Stimulated activated CD4-positive, alpha-beta T cell treated with anti-CD3 and anti-CD28 coated beads, Interleukin-4, amount 100 ng/mL, for 24 hours (primary cell): ENCODE data around the gene TAB2.

Experiments
- DNase-seq: peaks from one replicate; pipeline ENCODE4 v3.0.0-alpha.2; 2020

The TAB2 gene, protein sequence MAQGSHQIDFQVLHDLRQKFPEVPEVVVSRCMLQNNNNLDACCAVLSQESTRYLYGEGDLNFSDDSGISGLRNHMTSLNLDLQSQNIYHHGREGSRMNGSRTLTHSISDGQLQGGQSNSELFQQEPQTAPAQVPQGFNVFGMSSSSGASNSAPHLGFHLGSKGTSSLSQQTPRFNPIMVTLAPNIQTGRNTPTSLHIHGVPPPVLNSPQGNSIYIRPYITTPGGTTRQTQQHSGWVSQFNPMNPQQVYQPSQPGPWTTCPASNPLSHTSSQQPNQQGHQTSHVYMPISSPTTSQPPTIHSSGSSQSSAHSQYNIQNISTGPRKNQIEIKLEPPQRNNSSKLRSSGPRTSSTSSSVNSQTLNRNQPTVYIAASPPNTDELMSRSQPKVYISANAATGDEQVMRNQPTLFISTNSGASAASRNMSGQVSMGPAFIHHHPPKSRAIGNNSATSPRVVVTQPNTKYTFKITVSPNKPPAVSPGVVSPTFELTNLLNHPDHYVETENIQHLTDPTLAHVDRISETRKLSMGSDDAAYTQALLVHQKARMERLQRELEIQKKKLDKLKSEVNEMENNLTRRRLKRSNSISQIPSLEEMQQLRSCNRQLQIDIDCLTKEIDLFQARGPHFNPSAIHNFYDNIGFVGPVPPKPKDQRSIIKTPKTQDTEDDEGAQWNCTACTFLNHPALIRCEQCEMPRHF

DNA sequence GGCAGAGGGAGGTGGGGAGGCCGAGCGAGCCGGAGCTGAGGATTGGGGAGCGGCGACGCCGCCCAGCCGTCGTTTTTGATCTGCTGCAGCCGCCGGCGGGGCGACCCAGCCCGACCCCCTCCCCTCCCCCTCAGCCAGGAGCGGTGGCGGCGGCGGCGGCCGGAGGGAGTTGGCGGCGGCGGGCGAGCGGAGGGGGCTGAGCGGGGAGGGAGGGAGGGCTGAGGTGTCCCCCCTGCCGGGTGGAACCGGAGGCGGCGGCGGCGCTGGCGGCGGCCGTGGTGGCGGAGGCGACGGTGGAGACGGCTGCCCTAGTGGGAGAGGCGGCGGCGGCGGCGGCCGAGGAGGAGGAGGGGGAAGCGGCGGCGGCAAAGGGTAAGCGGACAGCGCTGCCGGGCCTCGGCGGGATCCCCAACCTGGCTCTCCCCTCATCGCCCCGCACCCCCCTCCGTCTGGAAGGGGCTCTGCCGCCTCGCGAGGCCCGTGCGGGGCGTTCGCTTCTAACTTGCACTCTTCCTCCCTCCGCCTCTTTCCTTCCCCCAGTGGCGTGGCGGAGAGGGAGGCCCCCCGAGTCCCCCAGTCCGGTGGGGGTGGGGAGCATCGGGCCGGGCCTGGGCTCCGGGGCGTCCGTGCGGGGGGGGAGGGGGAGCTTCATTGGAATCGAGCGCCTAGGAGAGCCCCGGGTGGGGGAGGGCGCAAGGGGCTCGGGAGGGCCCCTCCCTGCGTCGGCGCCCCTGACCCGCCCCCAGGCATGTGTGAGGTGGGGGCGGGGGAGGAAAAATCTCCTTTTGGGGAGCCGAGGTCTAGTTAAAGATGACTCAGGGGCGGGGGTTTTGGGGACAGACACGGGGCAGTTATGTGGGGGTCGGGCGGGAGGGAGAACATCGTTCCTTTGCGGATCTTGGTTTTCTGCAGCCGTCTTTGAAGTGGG lies at the start of gene TAB2:
Gene TAB2 (plus strand): TSS at position 69 of the 928 bp plus-strand sequence. CDS start 52,286 bp downstream, outside the sequence.
- peak; percentile 84 for DNase-seq

DNA sequence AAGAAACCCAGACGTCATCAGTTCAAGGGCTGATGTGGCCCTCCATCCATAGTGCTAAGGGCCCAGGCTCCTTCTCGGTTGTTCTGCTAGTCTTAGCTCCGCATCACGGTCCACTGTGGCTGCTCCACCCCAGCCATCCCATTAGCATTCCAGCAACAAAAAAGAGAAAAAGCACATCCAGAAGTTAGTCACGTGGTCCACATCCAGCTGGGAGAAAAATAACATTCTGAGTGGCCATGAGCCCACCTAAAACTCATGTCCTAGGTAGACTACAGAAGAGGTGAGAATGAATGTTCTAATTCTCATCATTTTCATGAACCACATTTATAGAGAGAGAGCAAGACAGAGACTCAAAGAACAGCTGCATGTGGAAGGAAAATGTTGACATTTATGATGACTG lies 49.4 kb upstream of the TAB2 start:
- DNase-seq = no peak

DNA sequence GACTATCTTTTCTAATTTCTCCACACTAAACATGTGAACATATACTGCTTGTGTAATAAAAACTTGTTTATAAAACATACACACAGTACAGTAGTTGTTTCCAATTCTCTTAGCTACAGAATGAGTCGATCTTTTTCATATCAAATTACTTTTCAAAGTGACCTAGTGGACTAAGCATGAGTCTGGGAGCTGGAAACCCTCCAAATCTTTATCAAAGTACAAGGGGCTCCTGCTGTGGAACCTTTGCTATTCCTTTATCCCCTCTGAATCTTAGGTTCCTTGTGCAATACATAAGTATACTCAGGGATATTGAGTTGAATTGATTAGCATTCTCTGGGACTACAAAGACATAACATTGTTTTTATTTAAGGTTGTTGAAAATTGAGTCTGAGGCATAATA lies 48.7 kb upstream of the TAB2 start:
- DNase-seq = no peak

DNA sequence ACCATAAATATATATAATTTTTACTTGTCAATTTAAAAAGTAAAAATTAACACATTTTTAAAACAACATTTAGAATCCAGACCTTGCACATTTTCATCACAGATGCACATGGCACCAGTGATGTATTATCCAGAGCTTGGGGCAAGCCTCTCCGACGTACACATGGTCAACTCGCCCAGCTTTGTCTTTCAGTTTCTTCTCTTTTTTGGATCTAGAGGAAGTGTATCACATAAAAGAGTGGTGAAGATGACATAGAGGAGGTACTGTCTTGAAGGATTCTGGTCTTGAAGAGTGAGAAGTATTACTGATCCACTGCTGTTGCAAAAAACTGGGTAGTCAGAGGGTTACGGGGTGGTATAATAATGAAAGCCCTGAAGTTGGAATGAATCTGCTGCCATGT lies 46.9 kb upstream of the TAB2 start:
- DNase-seq = no peak

DNA sequence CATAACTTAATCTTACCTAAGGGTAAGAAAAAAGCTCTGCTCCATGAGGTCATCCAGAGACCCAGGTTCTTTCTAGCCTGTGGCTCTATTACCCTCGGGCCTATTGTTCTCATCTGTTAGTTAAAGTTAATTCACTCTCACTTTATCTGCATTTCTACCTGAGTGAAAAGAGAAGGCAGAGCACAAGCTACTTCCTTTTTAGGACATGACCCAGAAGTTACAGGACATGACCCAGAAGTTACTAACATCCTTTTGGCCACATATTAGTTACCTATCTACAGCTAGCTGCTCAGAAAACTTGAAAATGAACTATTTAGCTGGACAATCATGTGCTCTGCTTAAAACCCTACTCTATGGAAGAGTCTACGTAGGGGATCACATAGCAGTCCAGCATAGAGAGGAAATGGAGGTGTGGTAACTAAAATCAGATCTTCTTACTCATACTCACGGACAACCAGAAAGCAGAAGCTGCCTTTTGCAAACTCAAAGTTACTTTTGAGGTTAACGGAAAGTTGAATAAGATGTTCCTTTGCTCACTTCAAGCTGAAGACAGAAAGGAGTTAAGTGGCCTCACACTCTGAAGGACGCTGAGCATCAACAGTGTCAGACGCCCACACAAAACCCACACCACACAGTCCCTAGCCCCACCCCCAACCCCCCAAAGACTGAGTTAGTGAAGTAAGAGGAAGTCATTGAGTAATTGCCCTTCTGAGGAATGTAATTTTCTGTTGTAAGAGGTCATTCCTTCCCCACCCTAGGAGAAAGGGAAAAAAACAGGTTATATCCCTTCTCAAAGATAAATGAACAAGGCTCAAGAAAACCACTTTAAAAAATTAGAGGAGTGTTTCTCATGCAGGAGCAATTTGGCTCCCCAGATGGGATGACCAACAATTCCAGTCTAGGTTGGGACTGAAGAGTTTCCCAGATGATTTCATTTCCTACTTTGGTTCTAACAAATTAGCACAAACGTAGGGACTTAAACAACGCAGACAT lies 45.9 kb upstream of the TAB2 start:
- DNase-seq = peak; percentile 63

DNA sequence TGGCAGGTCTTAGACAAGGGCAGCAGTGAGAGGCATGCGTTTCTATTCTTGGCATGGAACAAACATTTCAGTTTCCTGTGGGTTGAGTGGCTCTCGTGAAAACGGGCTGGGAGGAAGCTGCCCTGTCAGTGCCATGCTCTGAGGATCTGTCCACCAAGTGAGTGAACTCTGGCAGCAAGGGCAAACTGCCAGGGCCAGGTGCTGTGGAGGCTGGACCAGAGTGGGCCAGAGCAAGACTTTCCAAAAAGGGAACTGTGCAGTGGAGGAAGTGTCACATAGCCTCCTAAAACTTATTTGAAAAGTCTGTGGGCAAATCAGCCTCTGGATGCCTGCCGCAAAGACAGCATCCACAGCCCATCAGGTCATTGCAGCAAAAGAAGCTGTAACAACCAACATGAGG lies 44.2 kb upstream of the TAB2 start:
- no peak for DNase-seq

DNA sequence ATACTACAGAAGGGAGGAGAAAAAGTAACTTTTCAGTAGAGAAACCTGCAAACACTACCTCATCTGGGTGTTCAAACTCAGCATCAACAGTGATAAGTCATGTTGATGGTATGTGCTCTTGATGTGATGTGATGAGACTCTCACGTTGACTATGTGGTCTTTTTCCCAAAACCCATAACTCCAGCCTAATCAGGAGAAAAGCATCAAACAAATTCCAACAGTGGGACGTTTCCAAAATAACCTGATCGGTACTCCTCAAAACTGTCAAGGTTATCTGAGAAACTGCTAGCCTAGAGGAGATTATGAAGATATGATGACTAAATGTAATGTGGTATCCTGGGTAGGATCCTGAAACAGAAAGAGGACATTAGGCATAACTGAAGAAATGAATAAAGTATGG lies 41.9 kb upstream of the TAB2 start:
- no peak for DNase-seq

DNA sequence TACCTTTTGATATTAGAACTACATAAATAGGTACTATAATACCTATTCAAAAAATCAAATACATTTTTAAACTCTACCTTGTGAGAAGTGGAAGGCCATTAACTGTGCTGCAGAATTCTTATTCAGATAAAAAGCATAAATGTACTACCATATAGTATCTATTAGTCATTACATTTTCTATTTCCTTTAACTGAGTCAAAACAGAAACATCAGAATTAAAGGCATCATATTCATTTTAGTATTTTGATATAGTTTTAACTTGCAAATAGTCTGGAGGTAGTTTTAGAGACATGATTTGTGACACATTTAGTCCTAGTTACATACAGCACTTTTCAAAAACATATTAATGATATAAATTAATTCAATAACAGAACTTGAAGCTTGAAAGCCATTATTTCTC lies 39.9 kb upstream of the TAB2 start:
- DNase-seq = no peak

DNA sequence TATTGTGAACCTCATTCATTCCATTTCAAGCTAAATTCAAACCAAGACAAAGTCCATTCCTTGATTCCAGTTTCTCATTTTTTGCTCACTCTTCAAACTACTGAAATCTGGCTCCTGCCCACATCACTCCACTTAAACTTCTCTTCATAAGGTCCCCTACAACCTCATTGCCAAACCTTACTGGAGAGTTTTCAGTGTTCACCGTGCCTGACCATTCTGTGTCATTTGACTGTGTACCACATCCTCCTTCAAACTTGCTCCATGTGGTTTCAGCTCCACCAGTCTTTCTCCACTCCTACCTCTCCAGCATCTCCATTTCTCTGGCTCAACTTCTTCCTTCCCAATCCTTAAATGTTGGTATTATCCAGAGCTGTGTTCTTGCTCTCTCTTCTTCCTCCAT lies 38.5 kb upstream of the TAB2 start:
- DNase-seq = no peak

DNA sequence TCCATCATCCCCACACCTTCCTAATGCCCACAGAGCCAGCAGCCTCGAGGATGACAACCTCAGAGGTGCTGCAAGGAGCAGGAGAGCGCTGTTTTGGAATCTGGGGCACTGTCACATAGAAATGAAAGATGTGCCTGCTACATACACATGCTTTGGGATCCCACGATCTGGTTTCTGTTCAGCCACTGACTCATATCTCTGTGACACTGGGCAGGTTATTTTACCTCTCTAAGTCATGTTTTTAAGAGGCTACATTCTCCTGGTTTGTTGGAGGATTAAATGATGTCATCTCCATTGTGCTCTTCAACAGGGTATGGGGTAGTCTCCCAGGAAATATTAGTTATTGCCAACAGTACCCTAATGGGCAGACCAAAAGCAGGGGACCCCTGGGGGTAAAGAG lies 32.6 kb upstream of the TAB2 start:
- DNase-seq = no peak

DNA sequence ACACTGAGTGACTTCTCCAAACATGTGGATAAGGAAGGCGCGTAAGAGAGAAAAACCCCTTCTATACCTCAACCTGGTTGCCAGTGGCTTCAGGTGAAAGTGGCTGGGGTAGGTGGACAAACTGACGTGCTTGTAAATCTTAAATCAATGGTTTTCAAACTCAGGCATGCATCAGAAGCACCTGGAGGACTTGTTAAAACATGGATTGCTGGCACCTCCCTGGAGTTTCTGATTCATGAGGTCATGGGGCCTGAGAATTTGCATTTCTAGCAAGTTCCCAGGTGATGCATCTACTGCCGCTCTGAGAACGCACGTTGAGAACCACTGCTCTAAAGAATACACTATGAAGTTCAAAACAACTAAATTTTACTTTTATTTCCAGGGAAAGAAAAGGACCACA lies 31.9 kb upstream of the TAB2 start:
- DNase-seq = no peak

DNA sequence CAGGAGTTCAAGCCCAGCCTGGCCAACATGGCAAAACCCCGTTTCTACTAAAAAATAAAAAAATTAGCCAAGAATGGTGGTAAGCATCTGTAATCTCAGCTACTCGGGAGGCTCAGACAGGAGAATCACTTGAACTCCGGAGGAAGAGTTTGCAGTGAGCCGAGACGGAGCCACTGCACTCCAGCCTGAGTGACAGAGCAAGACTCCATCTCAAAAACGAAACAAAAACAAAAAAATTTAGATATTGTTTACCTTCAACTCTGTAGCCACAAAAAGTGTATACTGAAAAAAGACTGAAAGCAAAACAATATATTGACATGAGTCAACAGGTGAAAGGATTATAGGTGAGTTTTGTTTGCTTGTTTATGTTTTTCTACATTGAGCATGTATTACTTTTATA lies 30.6 kb upstream of the TAB2 start:
- DNase-seq = no peak

DNA sequence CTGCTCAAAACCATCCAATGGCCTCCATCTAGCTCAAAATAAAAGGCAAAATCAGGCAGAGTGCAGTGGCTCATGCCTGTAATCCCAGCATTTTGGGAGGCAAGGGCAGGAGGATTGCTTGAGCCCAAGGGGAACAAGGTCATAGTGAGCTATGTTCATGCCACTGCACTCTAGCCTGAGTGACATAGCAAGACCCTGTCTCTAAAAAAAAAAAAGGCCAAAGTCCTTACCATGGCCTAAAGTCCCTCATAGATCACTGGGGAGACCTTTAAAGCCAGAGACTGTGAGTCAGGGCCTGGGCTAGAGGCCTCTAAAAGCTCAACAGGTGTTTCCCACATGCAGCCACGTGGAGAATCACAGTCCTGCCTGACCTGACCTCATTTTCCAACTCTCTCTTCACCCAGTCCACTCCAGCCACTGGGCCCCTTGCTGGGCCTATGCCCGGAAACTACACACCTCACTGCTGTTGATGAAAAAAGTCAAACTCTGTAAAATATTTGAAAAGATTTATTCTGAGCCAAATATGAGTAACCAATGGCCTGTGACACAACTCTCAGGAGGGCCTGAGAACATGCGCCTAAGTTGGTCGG lies 28.2 kb upstream of the TAB2 start:
- DNase-seq = no peak

DNA sequence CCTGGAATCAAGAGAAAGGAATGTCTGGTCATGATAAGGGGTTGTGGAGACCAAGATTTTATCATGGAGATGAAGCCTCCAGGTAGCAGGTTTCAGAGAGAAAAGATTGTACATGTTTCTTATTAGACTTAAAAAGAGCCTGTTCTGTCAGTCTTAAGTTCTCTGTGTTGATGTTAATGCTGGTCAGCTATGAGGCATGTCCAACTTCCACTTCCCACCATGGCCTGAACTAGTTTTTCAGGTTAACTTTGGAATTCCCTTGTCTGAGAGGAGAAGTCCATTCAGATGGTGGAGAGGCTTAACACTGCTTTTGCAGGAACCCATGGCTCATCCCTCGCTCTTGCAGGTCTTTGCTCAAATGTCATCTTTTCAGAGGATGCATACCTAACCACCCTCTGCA lies 27.5 kb upstream of the TAB2 start:
- DNase-seq = no peak

DNA sequence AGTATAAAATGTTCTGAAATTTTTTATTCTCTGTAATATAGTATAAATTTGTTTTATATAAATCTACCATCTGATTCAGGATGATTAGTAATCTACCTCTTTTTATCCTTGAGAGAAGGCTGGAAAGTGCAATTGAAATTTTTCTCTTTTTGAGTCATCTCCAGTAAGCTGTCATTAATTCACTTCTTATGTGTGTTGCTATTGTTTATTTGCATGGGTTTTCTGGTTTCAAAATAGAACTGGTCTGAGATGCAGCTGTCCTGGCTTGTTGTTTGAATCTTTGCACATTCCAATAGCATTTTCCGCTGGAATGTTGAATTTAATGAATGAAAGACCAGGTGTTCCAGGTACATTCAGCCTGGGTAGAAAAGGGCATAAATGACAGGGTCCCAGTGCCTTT lies 24.3 kb upstream of the TAB2 start:
- DNase-seq = no peak

DNA sequence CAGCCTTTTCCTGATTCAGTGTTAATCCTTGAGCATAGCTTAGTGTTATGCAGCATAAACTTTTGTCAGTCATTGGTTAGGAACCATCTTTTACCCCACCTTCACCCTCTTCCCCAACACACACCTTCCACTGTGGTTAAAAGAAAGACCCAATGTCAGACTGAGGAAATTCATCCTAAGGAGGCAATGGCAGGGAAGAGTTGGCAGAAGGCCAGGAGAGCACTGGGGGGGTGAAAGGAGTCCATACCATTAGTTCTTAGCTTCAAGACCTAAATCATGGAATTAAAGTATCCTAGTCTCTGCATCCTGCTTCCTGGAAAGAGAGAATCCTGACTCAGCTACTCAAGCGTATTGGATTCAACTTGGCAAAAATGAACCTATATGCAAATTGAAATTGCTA lies 16.9 kb upstream of the TAB2 start:
- no peak for DNase-seq

DNA sequence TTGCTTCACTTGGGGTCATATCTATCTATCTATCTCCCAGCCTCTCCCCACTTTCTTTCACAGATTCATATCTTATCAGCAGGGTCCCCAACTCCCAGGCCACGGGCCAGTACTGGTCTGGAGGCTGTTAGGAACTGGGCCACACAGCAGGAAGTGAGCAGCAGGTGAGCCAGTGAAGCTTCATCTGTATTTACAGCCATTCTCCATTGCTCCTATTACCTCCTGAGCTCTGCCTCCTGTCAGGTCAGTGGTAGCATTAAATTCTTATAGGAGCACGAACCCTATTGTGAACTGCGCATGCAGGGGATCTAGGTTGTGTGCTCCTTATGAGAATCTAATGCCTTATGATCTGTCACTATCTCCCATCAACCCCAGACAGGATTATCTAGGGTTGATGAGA lies 14.8 kb upstream of the TAB2 start:
- no peak for DNase-seq

DNA sequence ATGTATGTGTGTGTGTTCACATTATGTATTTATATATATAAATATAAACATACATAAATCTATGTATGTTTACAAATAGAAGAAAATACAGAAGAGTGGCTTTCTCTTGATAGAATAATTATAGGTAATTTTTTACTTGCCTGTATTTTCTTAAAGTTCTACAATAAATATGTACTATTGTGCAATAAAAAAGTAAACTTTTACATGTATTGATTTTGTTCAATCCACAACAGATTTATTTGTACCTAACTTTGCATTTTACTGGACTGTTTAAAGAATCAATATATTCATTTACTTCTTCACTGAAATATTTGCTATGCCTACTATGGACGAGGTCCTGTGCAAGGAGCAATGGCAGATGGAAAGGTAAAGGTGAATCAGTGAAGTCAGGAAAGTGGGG lies 14.0 kb upstream of the TAB2 start:
- DNase-seq = no peak

DNA sequence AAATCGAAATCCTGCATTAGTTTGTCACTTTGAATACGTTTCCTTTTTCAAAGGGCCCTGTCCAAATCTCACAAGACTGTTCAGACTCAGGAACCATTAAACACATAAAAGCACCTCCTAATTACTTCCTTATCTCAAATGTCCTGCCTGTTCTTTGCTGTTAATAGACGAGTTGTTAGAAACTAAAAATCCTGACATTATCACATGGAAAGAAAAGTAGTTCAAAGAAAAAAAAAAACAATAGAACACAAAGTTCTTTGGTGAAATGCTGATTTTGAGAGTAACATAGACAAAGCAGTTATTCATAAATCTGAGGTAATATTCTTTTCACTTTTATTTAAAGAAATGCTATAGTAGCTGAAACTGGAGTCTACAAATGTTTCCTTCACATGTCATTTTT lies 12.1 kb upstream of the TAB2 start:
- DNase-seq = no peak

DNA sequence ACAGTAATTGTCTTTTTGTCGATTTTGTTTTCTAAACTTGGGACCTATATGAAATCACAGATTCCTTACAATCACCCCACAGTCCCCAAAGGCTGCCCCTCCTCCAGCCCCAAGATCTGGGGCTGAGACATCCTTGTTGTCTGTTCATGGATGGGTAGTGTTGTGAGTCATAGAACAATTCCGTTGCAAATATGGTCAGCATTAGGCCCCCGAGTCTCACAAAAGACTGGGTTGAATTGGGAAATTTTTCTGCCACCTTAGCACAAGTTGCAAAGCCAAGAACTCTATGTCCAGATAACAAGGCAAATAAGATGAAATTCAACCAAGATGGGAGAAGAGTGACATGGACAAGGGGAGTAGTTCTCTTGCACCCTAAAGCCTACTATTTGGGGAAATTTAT lies 10.5 kb upstream of the TAB2 start:
- DNase-seq = no peak

DNA sequence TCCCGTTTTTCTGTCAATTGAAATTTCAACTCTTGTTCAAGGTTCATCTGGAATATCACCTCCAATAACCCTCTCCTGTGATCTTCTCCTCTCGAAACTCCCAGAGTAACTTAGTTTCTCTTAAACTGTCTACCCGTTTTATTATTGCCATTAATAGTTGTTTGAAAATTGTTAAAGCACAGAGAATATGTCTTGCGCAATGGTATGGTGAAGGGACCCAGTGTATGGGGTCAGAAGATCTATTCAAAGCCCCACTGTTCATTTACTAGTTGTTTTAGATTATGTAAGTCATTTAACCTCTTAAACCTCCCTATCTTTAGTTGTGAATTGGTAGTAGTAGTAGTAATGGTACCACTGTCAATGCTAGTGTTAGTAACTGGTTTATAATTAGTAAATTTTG lies 6.2 kb upstream of the TAB2 start:
- no peak for DNase-seq

DNA sequence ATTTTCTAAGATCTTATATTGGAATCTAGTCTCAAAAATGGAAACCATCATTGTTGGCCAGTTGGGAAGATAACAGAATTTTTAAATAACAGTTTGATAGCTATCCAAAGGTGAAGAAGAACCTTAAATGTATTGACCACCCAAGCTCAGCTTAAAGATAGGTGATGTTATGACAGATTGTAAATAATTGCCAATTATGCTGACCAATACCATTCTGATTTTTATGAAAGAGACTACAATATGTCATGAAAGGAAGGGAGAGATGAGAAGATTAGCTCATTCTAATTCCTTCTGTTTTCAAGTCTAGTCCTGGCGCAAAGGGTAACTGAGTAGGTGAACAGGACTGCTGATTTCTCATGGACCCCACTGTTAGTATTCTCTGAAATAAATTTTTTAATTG lies 5.7 kb upstream of the TAB2 start:
- no peak for DNase-seq
